Gastroesophageal sphincter (tissue), 4 donors: ENCODE measurements around the gene GSDMA. TPM values are rescaled to one million over a fixed set of nuclear protein-coding genes. Genes with fewer than 3 reads are reported as not detected.
"Not testable (repeated sequence)": the region's sequence is repeated elsewhere in the genome, so short reads cannot be mapped to it uniquely, and the experiment has no call there.

Experiments
- ATAC-seq: fragments of 150-250 bp; one replicate; pipeline ENCODE4 v1.9.1; 2016; ENCODE audit warnings: mild to moderate bottlenecking, moderate library complexity
- H3K27ac ChIP-seq, 4 donors: fragments of 200-600 bp; sonication (generic) in 3 of 4; 1 replicate in 3 of 4; 2 replicates in 1 of 4; pipeline ENCODE4 v1.5.1; 2016 to 2019
- H3K27me3 ChIP-seq: fragments of 200-600 bp; sonication (generic); one replicate; pipeline ENCODE4 v1.5.1; 2019
- H3K36me3 ChIP-seq, 2 donors: fragments of 200-600 bp; sonication (generic); one replicate each; pipeline ENCODE4 v1.5.1; 2019; ENCODE audit warnings: control low read depth in 1 of 2
- H3K4me1 ChIP-seq, 3 donors: fragments of 200-600 bp; sonication (generic); 1 replicate in 2 of 3; 2 replicates in 1 of 3; pipeline ENCODE4 v1.5.1; 2016 to 2019; ENCODE audit warnings: control low read depth in 2 of 3
- H3K4me3 ChIP-seq, 2 donors: fragments of 200-600 bp; sonication (generic); one replicate each; pipeline ENCODE4 v1.5.1; 2019; ENCODE audit warnings: mild to moderate bottlenecking in 1 of 2, moderate library complexity in 1 of 2
- H3K9me3 ChIP-seq, 3 donors: fragments of 200-600 bp; sonication (generic); one replicate each; pipeline ENCODE4 v1.5.1; 2017 to 2019; ENCODE audit warnings: control low read depth in 2 of 3
- CTCF ChIP-seq, 4 experiments: fragments of 200-600 bp in 2 of 4; fragments of 450-650 bp in 2 of 4; sonication (generic) in 1 of 4; IDR thresholded peaks; one replicate each; pipeline ENCODE4 v1.5.1; 2017 to 2019; ENCODE audit warnings: antibody characterized with exemption in 4 of 4, mild to moderate bottlenecking in 2 of 4, moderate library complexity in 2 of 4
- EP300 ChIP-seq: sonication (generic); formaldehyde crosslinking; IDR thresholded peaks from one replicate; pipeline ENCODE4 v1.6.1; 2017; ENCODE audit warnings: antibody characterized with exemption, mild to moderate bottlenecking
- POLR2A ChIP-seq, 2 donors: fragments of 450-650 bp; IDR thresholded peaks; one replicate each; pipeline ENCODE4 v1.6.1; 2017; ENCODE audit warnings: antibody characterized with exemption in 2 of 2, mild to moderate bottlenecking in 2 of 2, moderate library complexity in 1 of 2
- POLR2AphosphoS5 ChIP-seq: sonication (generic); formaldehyde crosslinking; IDR thresholded peaks from one replicate; pipeline ENCODE4 v1.6.1; 2017; ENCODE audit warnings: antibody characterized with exemption
- WGBS, 2 donors: methylation state at CpG; one replicate each; pipeline ENCODE4 v1.1.5; 2018; ENCODE audit warnings: low coverage in 1 of 2; 5-methylcytosine and 5-hydroxymethylcytosine counted together
- total RNA-seq, 4 donors: library from RNA; depleted of rRNA; stranded (reverse); fragments of >200 nt; gene quantifications; one replicate each; pipeline ENCODE4 v1.1.0, GENCODE V29; 2016

GSDMA gene
- total RNA-seq, 4 donors from 2014 or later: 0.35 to 1.6 (median 0.54) TPM; not detected in 1

- Histone ChIP-seq H3K9me3 (no peaks in the 10 kb centered on the region), H3K27me3 (no peaks in the 10 kb centered on the region), H3K4me3 (no peak overlapping the region), H3K27ac (no peak overlapping the region), H3K4me1 (no peaks in the 10 kb centered on the region), H3K36me3 (no peaks in the 10 kb centered on the region)
- 74 to 76% methylated on average over 4 to 6 of the region's 6 CpGs for WGBS, 2 donors
- no peak for ATAC-seq
- TF ChIP-seq CTCF (IDR thresholded peaks at IDR 0.05): no peak
- TF ChIP-seq POLR2AphosphoS5: no peak
- no peak for TF ChIP-seq POLR2A (IDR thresholded peaks at IDR 0.05)
- no peak for TF ChIP-seq EP300
Measured at GRCh38 chr17:40005520-40005919, 42.7 kb downstream of the GSDMA start.

- H3K27ac ChIP-seq, H3K4me3 ChIP-seq: not testable (repeated sequence)
- peaks cover 0 to 25% (median 6%) of the 10 kb centered on the region in 3 donors for H3K4me1 ChIP-seq
Measured at GRCh38 chr17:40010946-40011500, 48.2 kb downstream of the GSDMA start.

GRCh38 chr17:40012017-40012647 lies 49.3 kb downstream of the GSDMA start:
- not testable (repeated sequence) for ATAC-seq, H3K27ac ChIP-seq, H3K9me3 ChIP-seq, H3K27me3 ChIP-seq, H3K4me3 ChIP-seq, H3K36me3 ChIP-seq
- peaks cover 0 to 31% (median 6%) of the 10 kb centered on the region in 3 donors for H3K4me1 ChIP-seq
- WGBS, 2 donors: 84 to 95% methylated on average over 10 of the region's 22 CpGs

More at GRCh38 chr17:40010946-40011500, 48.2 kb downstream of the GSDMA start:
- not testable (repeated sequence) for H3K36me3 ChIP-seq, H3K27me3 ChIP-seq, H3K9me3 ChIP-seq, ATAC-seq
- WGBS, 2 donors: 100% methylated on average over 1 of the region's 38 CpGs; no CpG with 5 or more reads in 1 of the 2 donors

- peak; percentile 23 for ATAC-seq
- WGBS, 2 donors: 45% methylated on average over 6 of the region's 18 CpGs; no CpG with 5 or more reads in 1 of the 2 donors
- peaks cover 0 to 3% of the 10 kb centered on the region in 2 donors for H3K36me3 ChIP-seq
- no peaks in the 10 kb centered on the region for H3K9me3 ChIP-seq
- H3K27me3 ChIP-seq: no peaks in the 10 kb centered on the region
- H3K4me3 ChIP-seq: no peak overlapping the region
- TF ChIP-seq POLR2AphosphoS5: peak; percentile 32
- no peak for TF ChIP-seq EP300
- peaks cover 0 to 54% (median 27%) of the 10 kb centered on the region in 3 donors for H3K4me1 ChIP-seq
- peak overlapping the region in 3 of 4 donors; percentile 57 to 66 (median 61) for H3K27ac ChIP-seq
Measured at GRCh38 chr17:40014375-40014980, 51.7 kb downstream of the GSDMA start.

- peak within 1 kb of the TSS in 3 of 4 donors; percentile 57 to 74 (median 66) for H3K27ac ChIP-seq
- WGBS, 2 donors: 51 to 66% methylated on average over 4 to 12 of the region's 20 CpGs
Measured at GRCh38 chr17:40015005-40015997, 52.5 kb downstream of the GSDMA start, which contains the start of gene CSF3. CSF3 (plus strand) TSS chr17:40015440; CDS start chr17:40015475, 35 bp downstream.

More at GRCh38 chr17:40015005-40015997, 52.5 kb downstream of the GSDMA start, which contains the start of gene CSF3:
- no peak for ATAC-seq
- peaks cover 0 to 11% of the 10 kb centered on the region in 2 donors for H3K36me3 ChIP-seq
- TF ChIP-seq EP300 (no peak), CTCF (IDR thresholded peaks at IDR 0.05) (no peak), POLR2AphosphoS5 (no peak), POLR2A (IDR thresholded peaks at IDR 0.05) (no peak)
- no peak within 1 kb of the TSS for H3K4me3 ChIP-seq
- H3K27me3 ChIP-seq: no peaks in the 10 kb centered on the region
- H3K9me3 ChIP-seq: no peaks in the 10 kb centered on the region
- peaks cover 0 to 63% (median 28%) of the 10 kb centered on the region in 3 donors for H3K4me1 ChIP-seq
